ENCODE data around the gene CFH. TPM values are rescaled to one million over a fixed set of nuclear protein-coding genes. Genes with fewer than 3 reads are reported as not detected.

CFH gene
- total and polyA plus RNA-seq, 9 of the 15 experiments (the other 6 are each of a cell fraction or from before 2014, with no cell fraction given): 31.6 to 107 (median 48.3) TPM

GRCh38 chr1:196609370-196609737 is 42.5 kb upstream of the CFH start:
- no peak overlapping the region for H3K9ac ChIP-seq (ENCODE audit: insufficient read depth in 1 of 2, low read depth in 2 of 2, low read length in 2 of 2)
- ATAC-seq: peak; percentile 40
- no peak overlapping the region for H3K4me3 ChIP-seq
- WGBS (ENCODE audit: insufficient coverage, low coverage, missing lambda C conversion rate): 21% methylated on average over 10 of the region's 10 CpGs
- DNase-seq (ENCODE audit: extremely low read depth in 1 of 4, low spot score in 3 of 4): no peak
- peak overlapping the region; percentile 1; the same call in 1 of the 2 replicates for H3K4me2 ChIP-seq (ENCODE audit: insufficient read depth, low read length)
- in situ Hi-C loops (cut with MboI) (no loop called here), intact Hi-C loops (cut with micrococcal nuclease) (no loop called here)
- H3K27ac ChIP-seq (ENCODE audit: extremely low read depth, low read depth, low read length): no peak overlapping the region
- no peaks in the 10 kb centered on the region for H4K20me1 ChIP-seq (replicated peaks; ENCODE audit: control insufficient read depth, insufficient read depth, low read length)
- ChIA-PET CTCF (ENCODE audit: low intra/inter-chr PET ratio) (no interaction called here), POLR2A (no interaction called here)
- peaks cover 0 to 3% of the 10 kb centered on the region in 2 experiments; a peak in 1 of 5 replicates for H3K4me1 ChIP-seq (replicated peaks in 1 of 2; ENCODE audit: control insufficient read depth in 2 of 2, insufficient read depth in 2 of 2, low read length in 2 of 2)
- no peaks in the 10 kb centered on the region for H3K9me1 ChIP-seq (ENCODE audit: control insufficient read depth, insufficient read depth, low read length)
- no peak for FAIRE-seq
- BruUV-seq (replicated peaks): no TSS peak
- H3K27me3 ChIP-seq (ENCODE audit: control insufficient read depth in 2 of 2, insufficient read depth in 2 of 2, low read length in 2 of 2): no peaks in the 10 kb centered on the region
- H3K36me3 ChIP-seq (ENCODE audit: control insufficient read depth, insufficient read depth, low read length): no peaks in the 10 kb centered on the region
- H3K79me2 ChIP-seq (ENCODE audit: control insufficient read depth, insufficient read depth, low read length): no peaks in the 10 kb centered on the region
- 0 out of 2 replicates have a peak, but pooled peaks cover 1% of the 10 kb centered on the region for H3K9me3 ChIP-seq (replicated peaks; ENCODE audit: control insufficient read depth, insufficient read depth, low read depth, low read length)
- H2AFZ ChIP-seq (ENCODE audit: low read depth, low read length): peak overlapping the region; percentile 52
- TF ChIP-seq ZBTB11 (CRISPR knock-in tag; IDR thresholded peaks at IDR 0.05): no peak
- no peak for TF ChIP-seq BHLHE40 (IDR thresholded peaks at IDR 0.05; ENCODE audit: low read length)
- no peak for TF ChIP-seq POU5F1 (IDR thresholded peaks at IDR 0.05; ENCODE audit: borderline replicate concordance, low read depth, low read length, partially characterized antibody)
- TF ChIP-seq SIN3A (IDR thresholded peaks at IDR 0.05; ENCODE audit: borderline replicate concordance in 2 of 2, control insufficient read depth in 1 of 2, low read depth in 2 of 2, low read length in 2 of 2): no peak
- TF ChIP-seq RBM22 (IDR thresholded peaks at IDR 0.05; ENCODE audit: low read depth, low read length, poor library complexity, severe bottlenecking): no peak
- no peak for TF ChIP-seq MBD1 (CRISPR knock-in tag; IDR thresholded peaks at IDR 0.05)
- no peak for TF ChIP-seq PBX2 (CRISPR knock-in tag; IDR thresholded peaks at IDR 0.05; ENCODE audit: low read depth)
- TF ChIP-seq PBX2 (tag; conservative IDR thresholded peaks at IDR 0.05; ENCODE audit: low read depth): no peak
- TF ChIP-seq HDAC2 (IDR thresholded peaks at IDR 0.05): no peak
- no peak for TF ChIP-seq CSDE1 (IDR thresholded peaks at IDR 0.05)
- TF ChIP-seq SOX6 (IDR thresholded peaks at IDR 0.05): no peak
- no peak for TF ChIP-seq HNRNPL (IDR thresholded peaks at IDR 0.05; ENCODE audit: low read depth, low read length)
- no peak for TF ChIP-seq ZKSCAN8 (CRISPR knock-in tag; IDR thresholded peaks at IDR 0.05)
- TF ChIP-seq EP400 (IDR thresholded peaks at IDR 0.05): no peak
- no peak for TF ChIP-seq MAFF (IDR thresholded peaks at IDR 0.05; ENCODE audit: low read length)
- no peak for TF ChIP-seq C11orf30 (IDR thresholded peaks at IDR 0.05; ENCODE audit: low read depth)

All from K562 (cell line).